ENCODE measurements around the gene SAMD13.
"Not testable (repeated sequence)": the region's sequence is repeated elsewhere in the genome, so short reads cannot be mapped to it uniquely, and the experiment has no call there.

The SAMD13 gene

GRCh38 chr1:84286071-84286470, 15.4 kb upstream of the SAMD13 start:
- DNase-seq (ENCODE audit: low read depth in 2 of 2) = no peak

- DNase-seq (ENCODE audit: low read depth in 2 of 2) = not testable (repeated sequence)
Measured at GRCh38 chr1:84287389-84287788, 14.1 kb upstream of the SAMD13 start.

GRCh38 chr1:84289169-84289785, 12.2 kb upstream of the SAMD13 start:
- no peak for DNase-seq (ENCODE audit: low read depth in 2 of 2)

- DNase-seq (ENCODE audit: low read depth in 2 of 2) = no peak
Measured at GRCh38 chr1:84291882-84292655, 9.4 kb upstream of the SAMD13 start.

GRCh38 chr1:84293766-84294165, 7.7 kb upstream of the SAMD13 start:
- DNase-seq (ENCODE audit: low read depth in 2 of 2) = no peak

GRCh38 chr1:84294751-84295150, 6.8 kb upstream of the SAMD13 start:
- DNase-seq (ENCODE audit: low read depth in 2 of 2) = no peak

- DNase-seq (ENCODE audit: low read depth in 2 of 2) = no peak
Measured at GRCh38 chr1:84297546-84298244, 3.8 kb upstream of the SAMD13 start.

- peak in 1 of 2 donors; percentile 29 for DNase-seq (ENCODE audit: low read depth in 2 of 2)
Measured at GRCh38 chr1:84298328-84298683, 3.2 kb upstream of the SAMD13 start.

GRCh38 chr1:84298684-84299535, 2.6 kb upstream of the SAMD13 start:
- peak in 1 of 2 donors; percentile 4 for DNase-seq (ENCODE audit: low read depth in 2 of 2)

- no peak for DNase-seq (ENCODE audit: low read depth in 2 of 2)
Measured at GRCh38 chr1:84299536-84300170, 1.9 kb upstream of the SAMD13 start.

GRCh38 chr1:84300501-84300900, 1.0 kb upstream of the SAMD13 start:
- DNase-seq (ENCODE audit: low read depth in 2 of 2) = no peak

- DNase-seq (ENCODE audit: low read depth in 2 of 2) = no peak
Measured at GRCh38 chr1:84301785-84302385, 377 bp downstream of the SAMD13 start.

GRCh38 chr1:84303314-84303830, 1.9 kb downstream of the SAMD13 start:
- DNase-seq (ENCODE audit: low read depth in 2 of 2) = no peak

- no peak for DNase-seq (ENCODE audit: low read depth in 2 of 2)
Measured at GRCh38 chr1:84307398-84307797, 5.9 kb downstream of the SAMD13 start.

- no peak for DNase-seq (ENCODE audit: low read depth in 2 of 2)
Measured at GRCh38 chr1:84311296-84311695, 9.8 kb downstream of the SAMD13 start.

GRCh38 chr1:84319662-84320061, 18.2 kb downstream of the SAMD13 start:
- DNase-seq (ENCODE audit: low read depth in 2 of 2) = no peak

- no peak for DNase-seq (ENCODE audit: low read depth in 2 of 2)
Measured at GRCh38 chr1:84327830-84328229, 26.3 kb downstream of the SAMD13 start.

GRCh38 chr1:84330125-84330984, 28.8 kb downstream of the SAMD13 start:
- no peak for DNase-seq (ENCODE audit: low read depth in 2 of 2)

GRCh38 chr1:84339503-84339902, 38.0 kb downstream of the SAMD13 start:
- no peak for DNase-seq (ENCODE audit: low read depth in 2 of 2)

- DNase-seq (ENCODE audit: low read depth in 2 of 2) = no peak
Measured at GRCh38 chr1:84344286-84344685, 42.8 kb downstream of the SAMD13 start.
